HG03060 (cell line): ENCODE measurements around the gene EFNB1.

ENCODE experiments used
- ATAC-seq: cut with Tn5 transposase; IDR thresholded peaks from one replicate; pipeline ENCODE4 v1.9.1; 2021; ENCODE audit warnings: low read depth, moderate number of reproducible peaks; ENCODE audit not compliant: unreplicated experiment

The EFNB1 gene

DNA sequence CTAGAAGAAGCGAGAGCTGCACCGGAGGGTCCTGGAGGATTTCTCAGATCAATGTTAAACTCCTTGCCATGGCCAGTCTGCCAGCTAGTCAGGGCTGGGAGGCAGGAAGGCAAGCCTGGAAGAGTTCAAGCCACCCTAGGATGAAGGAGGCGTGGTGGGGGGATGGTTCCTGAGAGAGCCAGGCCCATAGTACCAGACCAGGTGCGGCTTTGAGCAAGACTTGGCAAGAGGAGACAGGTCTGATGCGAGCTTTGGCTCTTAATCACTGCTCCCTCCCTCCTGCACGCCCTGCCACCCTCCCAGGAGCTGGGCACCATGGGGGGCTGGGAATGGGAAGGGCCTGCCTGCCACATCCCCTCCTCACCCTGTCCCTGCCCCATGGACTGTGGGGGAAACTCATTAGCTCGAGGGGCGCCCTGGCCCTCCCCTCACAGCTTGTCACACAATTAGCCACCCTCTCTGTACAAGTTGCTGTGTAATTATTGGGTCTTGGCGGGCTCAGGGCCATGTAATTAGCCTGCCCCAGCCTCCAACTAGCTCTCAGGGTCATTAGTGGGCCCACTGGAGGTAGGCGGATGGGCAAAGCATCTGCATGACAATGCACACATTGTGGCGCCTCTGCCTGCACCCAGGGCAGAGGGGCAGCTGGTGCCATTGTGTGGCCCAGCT, 50.3 kb downstream of the EFNB1 start:
- ATAC-seq = no peak

DNA sequence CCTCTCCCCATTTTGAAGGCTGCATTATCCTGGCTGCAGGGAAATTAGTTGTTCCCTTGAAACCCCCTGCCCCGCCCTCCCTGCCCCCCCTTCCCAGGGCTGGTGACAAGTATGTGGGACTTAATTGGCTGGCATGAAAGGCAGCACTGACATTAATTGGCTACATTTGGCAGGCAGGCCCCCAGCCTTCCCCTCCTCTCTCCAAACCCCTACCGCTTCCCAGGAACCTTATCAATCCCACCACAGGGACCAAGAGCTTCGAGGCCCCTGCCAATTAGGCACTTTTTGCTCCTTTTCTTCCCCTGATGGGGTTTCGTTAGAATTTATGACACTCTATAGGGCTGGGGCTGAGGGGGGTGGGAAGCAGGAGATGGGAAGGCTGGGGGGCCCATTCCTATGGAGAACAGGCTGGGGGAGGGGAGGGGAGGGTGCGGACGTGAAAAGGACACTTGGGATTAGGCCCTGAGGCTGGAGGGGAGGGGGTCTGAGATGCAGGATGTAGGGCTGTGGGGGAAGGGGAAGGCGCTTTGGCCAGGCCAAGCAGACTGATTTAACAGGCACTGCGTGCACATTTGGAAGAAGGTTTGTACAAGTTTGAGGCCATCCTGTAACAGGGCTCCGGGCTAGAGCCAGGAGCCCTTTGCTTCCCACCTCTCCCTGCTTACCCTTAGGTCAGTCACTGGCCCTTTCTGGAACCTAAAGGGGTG, 52.2 kb downstream of the EFNB1 start:
- ATAC-seq = no peak

DNA sequence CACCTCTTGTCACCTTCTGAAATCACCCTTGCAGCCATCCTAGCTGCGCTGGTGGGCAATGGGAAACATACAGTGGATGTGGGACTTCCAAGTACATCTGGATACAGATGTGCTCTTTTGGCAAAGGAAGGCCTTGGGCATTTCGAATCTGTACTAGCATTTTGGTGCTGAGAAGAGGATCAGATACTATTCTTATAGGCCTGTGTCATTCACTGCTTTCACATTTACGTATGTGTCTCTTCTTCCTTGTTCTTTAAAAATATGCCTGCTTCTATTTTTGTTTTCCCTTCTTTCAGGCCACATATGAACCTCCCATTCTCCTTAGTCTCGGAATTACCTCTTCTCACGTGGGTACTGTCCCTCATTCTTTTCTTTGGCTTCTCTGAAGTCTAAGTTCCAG, 53.1 kb downstream of the EFNB1 start:
- no peak for ATAC-seq

- no peak for ATAC-seq
These were observed 55.0 kb downstream of the EFNB1 start for GRCh38 chrX:68883800-68884199.

DNA sequence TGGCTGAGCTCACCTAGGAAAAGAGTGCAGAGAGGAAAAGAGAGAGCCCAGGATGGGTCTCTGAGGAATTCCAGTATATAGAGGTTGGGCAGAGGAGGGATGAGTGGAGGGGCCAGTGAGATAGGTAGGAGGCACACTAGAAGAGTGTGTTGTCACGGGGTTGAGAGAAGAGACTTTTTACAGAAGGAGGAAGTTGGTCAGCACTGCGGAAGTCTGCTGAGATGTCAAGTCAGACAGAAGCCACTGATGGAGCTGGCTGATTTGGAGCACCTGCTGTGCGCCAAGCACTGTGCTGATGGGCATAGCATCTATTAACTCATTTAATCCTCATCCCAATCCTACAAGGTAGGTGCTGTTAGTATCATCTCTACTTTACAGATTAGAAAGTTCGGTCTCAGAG, 60.4 kb downstream of the EFNB1 start:
- ATAC-seq = no peak
